ENCODE data around the gene CHMP1A.
"Not testable (repeated sequence)": the region's sequence is repeated elsewhere in the genome, so short reads cannot be mapped to it uniquely, and the experiment has no call there.

CHMP1A gene

GRCh38 chr16:89695875-89696669, 38.6 kb upstream of the CHMP1A start:
- TF ChIP-seq CTCF (IDR thresholded peaks at IDR 0.05; ENCODE audit: borderline replicate concordance, control extremely low read depth, extremely low read depth, insufficient read depth, missing control alignments): no peak
- no peak for DNase-seq (ENCODE audit: low spot score)
- in situ Hi-C loops (cut with MboI; ENCODE audit: low sequenced_read_pairs, unreplicated experiment): no loop called here

GRCh38 chr16:89695086-89695874, 37.8 kb upstream of the CHMP1A start:
- in situ Hi-C loops (cut with MboI; ENCODE audit: low sequenced_read_pairs, unreplicated experiment): no loop called here

GRCh38 chr16:89694784-89695085, 37.2 kb upstream of the CHMP1A start:
- in situ Hi-C loops (cut with MboI; ENCODE audit: low sequenced_read_pairs, unreplicated experiment); DNase-seq (ENCODE audit: low spot score): not testable (repeated sequence)

More at GRCh38 chr16:89695086-89695874, 37.8 kb upstream of the CHMP1A start:
- no peak for TF ChIP-seq CTCF (IDR thresholded peaks at IDR 0.05; ENCODE audit: borderline replicate concordance, control extremely low read depth, extremely low read depth, insufficient read depth, missing control alignments)
- no peak for DNase-seq (ENCODE audit: low spot score)

GRCh38 chr16:89693931-89694783, 36.6 kb upstream of the CHMP1A start:
- TF ChIP-seq CTCF (IDR thresholded peaks at IDR 0.05; ENCODE audit: borderline replicate concordance, control extremely low read depth, extremely low read depth, insufficient read depth, missing control alignments): no peak
- DNase-seq (ENCODE audit: low spot score): no peak
- in situ Hi-C loops (cut with MboI; ENCODE audit: low sequenced_read_pairs, unreplicated experiment): no loop called here

- DNase-seq (ENCODE audit: low spot score): no peak
- in situ Hi-C loops (cut with MboI; ENCODE audit: low sequenced_read_pairs, unreplicated experiment): no loop called here
- no peak for TF ChIP-seq CTCF (IDR thresholded peaks at IDR 0.05; ENCODE audit: borderline replicate concordance, control extremely low read depth, extremely low read depth, insufficient read depth, missing control alignments)
Measured at GRCh38 chr16:89693289-89693731, 35.8 kb upstream of the CHMP1A start.

- in situ Hi-C loops (cut with MboI; ENCODE audit: low sequenced_read_pairs, unreplicated experiment): no loop called here
- no peak for DNase-seq (ENCODE audit: low spot score)
- no peak for TF ChIP-seq CTCF (IDR thresholded peaks at IDR 0.05; ENCODE audit: borderline replicate concordance, control extremely low read depth, extremely low read depth, insufficient read depth, missing control alignments)
Measured at GRCh38 chr16:89691986-89692569, 34.6 kb upstream of the CHMP1A start.
